GM12875 (cell line): ENCODE results near the gene HYI.

Experiments used
- H3K4me3 ChIP-seq: one replicate; pipeline ENCODE4 v1.5.1; 2011; ENCODE audit warnings: low read depth, low read length, control low read depth
- CTCF ChIP-seq: IDR thresholded peaks from 2 replicates; pipeline ENCODE4 v1.5.1; 2011; ENCODE audit warnings: low read depth, mild to moderate bottlenecking, control low read depth, inconsistent platforms, low read length, moderate library complexity, borderline replicate concordance; ENCODE audit not compliant: insufficient read depth

HYI gene

GRCh38 chr1:43446881-43447835, 6.6 kb downstream of the HYI start:
- no peak for TF ChIP-seq CTCF
- H3K4me3 ChIP-seq = no peak overlapping the region

- no peak for TF ChIP-seq CTCF
- no peak overlapping the region for H3K4me3 ChIP-seq
These were observed 7.4 kb downstream of the HYI start for GRCh38 chr1:43446388-43446740.

GRCh38 chr1:43445606-43446387, 7.9 kb downstream of the HYI start:
- TF ChIP-seq CTCF = no peak
- H3K4me3 ChIP-seq = no peak overlapping the region

GRCh38 chr1:43444836-43445235, 8.9 kb downstream of the HYI start:
- H3K4me3 ChIP-seq = no peak overlapping the region
- no peak for TF ChIP-seq CTCF

GRCh38 chr1:43444151-43444828, 9.4 kb downstream of the HYI start:
- no peak for TF ChIP-seq CTCF
- H3K4me3 ChIP-seq = no peak overlapping the region

GRCh38 chr1:43443197-43443946, 10.4 kb downstream of the HYI start:
- H3K4me3 ChIP-seq = no peak overlapping the region
- no peak for TF ChIP-seq CTCF
